HL-60 (cell line): ENCODE measurements around the gene VIPR2.

Experiments
- GABPA ChIP-seq: IDR thresholded peaks from 2 replicates; pipeline ENCODE4 v1.6.1; 2012; ENCODE audit warnings: low read depth
- POLR2AphosphoS5 ChIP-seq: IDR thresholded peaks from 2 replicates; pipeline ENCODE4 v1.6.1; 2012; ENCODE audit warnings: low read depth
- SPI1 ChIP-seq: IDR thresholded peaks from 2 replicates; pipeline ENCODE4 v1.6.1; 2012; ENCODE audit warnings: low read depth, mild to moderate bottlenecking, borderline replicate concordance
- TF ChIP-seq, protein P1 (sequence below): IDR thresholded peaks from one replicate; pipeline ENCODE4 v1.5.1; 2011; ENCODE audit warnings: low read length, control low read depth, inconsistent platforms; ENCODE audit not compliant: insufficient read depth
- TF ChIP-seq, protein P2 (sequence below): IDR thresholded peaks from 2 replicates; pipeline ENCODE4 v1.6.1; 2012; ENCODE audit warnings: low read depth; ENCODE audit not compliant: insufficient replicate concordance

GRCh38 chr7:159088016-159088865 is 56.4 kb downstream of the VIPR2 start:
- no peak for TF ChIP-seq POLR2AphosphoS5
- TF ChIP-seq, protein P1, sequence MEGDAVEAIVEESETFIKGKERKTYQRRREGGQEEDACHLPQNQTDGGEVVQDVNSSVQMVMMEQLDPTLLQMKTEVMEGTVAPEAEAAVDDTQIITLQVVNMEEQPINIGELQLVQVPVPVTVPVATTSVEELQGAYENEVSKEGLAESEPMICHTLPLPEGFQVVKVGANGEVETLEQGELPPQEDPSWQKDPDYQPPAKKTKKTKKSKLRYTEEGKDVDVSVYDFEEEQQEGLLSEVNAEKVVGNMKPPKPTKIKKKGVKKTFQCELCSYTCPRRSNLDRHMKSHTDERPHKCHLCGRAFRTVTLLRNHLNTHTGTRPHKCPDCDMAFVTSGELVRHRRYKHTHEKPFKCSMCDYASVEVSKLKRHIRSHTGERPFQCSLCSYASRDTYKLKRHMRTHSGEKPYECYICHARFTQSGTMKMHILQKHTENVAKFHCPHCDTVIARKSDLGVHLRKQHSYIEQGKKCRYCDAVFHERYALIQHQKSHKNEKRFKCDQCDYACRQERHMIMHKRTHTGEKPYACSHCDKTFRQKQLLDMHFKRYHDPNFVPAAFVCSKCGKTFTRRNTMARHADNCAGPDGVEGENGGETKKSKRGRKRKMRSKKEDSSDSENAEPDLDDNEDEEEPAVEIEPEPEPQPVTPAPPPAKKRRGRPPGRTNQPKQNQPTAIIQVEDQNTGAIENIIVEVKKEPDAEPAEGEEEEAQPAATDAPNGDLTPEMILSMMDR: no peak
- TF ChIP-seq, protein P2, sequence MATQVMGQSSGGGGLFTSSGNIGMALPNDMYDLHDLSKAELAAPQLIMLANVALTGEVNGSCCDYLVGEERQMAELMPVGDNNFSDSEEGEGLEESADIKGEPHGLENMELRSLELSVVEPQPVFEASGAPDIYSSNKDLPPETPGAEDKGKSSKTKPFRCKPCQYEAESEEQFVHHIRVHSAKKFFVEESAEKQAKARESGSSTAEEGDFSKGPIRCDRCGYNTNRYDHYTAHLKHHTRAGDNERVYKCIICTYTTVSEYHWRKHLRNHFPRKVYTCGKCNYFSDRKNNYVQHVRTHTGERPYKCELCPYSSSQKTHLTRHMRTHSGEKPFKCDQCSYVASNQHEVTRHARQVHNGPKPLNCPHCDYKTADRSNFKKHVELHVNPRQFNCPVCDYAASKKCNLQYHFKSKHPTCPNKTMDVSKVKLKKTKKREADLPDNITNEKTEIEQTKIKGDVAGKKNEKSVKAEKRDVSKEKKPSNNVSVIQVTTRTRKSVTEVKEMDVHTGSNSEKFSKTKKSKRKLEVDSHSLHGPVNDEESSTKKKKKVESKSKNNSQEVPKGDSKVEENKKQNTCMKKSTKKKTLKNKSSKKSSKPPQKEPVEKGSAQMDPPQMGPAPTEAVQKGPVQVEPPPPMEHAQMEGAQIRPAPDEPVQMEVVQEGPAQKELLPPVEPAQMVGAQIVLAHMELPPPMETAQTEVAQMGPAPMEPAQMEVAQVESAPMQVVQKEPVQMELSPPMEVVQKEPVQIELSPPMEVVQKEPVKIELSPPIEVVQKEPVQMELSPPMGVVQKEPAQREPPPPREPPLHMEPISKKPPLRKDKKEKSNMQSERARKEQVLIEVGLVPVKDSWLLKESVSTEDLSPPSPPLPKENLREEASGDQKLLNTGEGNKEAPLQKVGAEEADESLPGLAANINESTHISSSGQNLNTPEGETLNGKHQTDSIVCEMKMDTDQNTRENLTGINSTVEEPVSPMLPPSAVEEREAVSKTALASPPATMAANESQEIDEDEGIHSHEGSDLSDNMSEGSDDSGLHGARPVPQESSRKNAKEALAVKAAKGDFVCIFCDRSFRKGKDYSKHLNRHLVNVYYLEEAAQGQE: no peak
- TF ChIP-seq GABPA: no peak
- TF ChIP-seq SPI1: no peak
